GM23248 (cell line): Measurements from ENCODE around the gene PIF1. TPM values are rescaled to one million over a fixed set of nuclear protein-coding genes. Genes with fewer than 3 reads are reported as not detected.

Source experiments
- DNase-seq: peaks from one replicate; pipeline ENCODE4 v3.0.0-alpha.2; 2015
- H2AFZ ChIP-seq: fragments of 200-600 bp; sonication (generic); 2 replicates; pipeline ENCODE4 v1.6.1; 2016; ENCODE audit warnings: antibody characterized with exemption
- H3F3A ChIP-seq: fragments of 200-600 bp; sonication (generic); 2 replicates; pipeline ENCODE4 v1.6.1; 2016; ENCODE audit warnings: mild to moderate bottlenecking, antibody characterized with exemption, mixed run types; ENCODE audit not compliant: insufficient read depth
- H3K27ac ChIP-seq: fragments of 200-600 bp; sonication (generic); 2 replicates; pipeline ENCODE4 v1.5.1; 2016; ENCODE audit warnings: mild to moderate bottlenecking
- H3K27me3 ChIP-seq: fragments of 200-600 bp; sonication (generic); replicated peaks from 2 replicates; pipeline ENCODE4 v1.6.1; 2016; ENCODE audit warnings: mild to moderate bottlenecking; ENCODE audit not compliant: insufficient read depth
- H3K36me3 ChIP-seq: fragments of 200-600 bp; sonication (generic); 2 replicates; pipeline ENCODE4 v1.6.1; 2016; ENCODE audit warnings: low read depth, mild to moderate bottlenecking
- H3K4me1 ChIP-seq: fragments of 200-600 bp; sonication (generic); 2 replicates; pipeline ENCODE4 v1.6.1; 2016; ENCODE audit warnings: mild to moderate bottlenecking; ENCODE audit not compliant: insufficient read depth
- H3K4me2 ChIP-seq: fragments of 200-600 bp; sonication (generic); one replicate; pipeline ENCODE4 v1.6.1; 2016; ENCODE audit warnings: mild to moderate bottlenecking; ENCODE audit not compliant: unreplicated experiment
- H3K4me3 ChIP-seq: fragments of 200-600 bp; sonication (generic); 2 replicates; pipeline ENCODE4 v1.5.1; 2016; ENCODE audit warnings: mild to moderate bottlenecking
- H3K79me2 ChIP-seq: fragments of 200-600 bp; sonication (generic); 2 replicates; pipeline ENCODE4 v1.6.1; 2016; ENCODE audit warnings: mild to moderate bottlenecking; ENCODE audit not compliant: insufficient read depth
- H3K9ac ChIP-seq: fragments of 200-600 bp; sonication (generic); 2 replicates; pipeline ENCODE4 v1.6.1; 2016; ENCODE audit warnings: mild to moderate bottlenecking
- H3K9me2 ChIP-seq: fragments of 200-600 bp; sonication (generic); 2 replicates; pipeline ENCODE4 v1.6.1; 2016; ENCODE audit warnings: mixed run types, mild to moderate bottlenecking, moderate library complexity; ENCODE audit not compliant: insufficient read depth
- H3K9me3 ChIP-seq: fragments of 200-600 bp; sonication (generic); one replicate; pipeline ENCODE4 v1.6.1; 2017; ENCODE audit warnings: low read depth
- H4K20me1 ChIP-seq: fragments of 200-600 bp; sonication (generic); 2 replicates; pipeline ENCODE4 v1.6.0; 2016; ENCODE audit not compliant: insufficient read depth
- EZH2 ChIP-seq: fragments of 200-600 bp; sonication (generic); IDR thresholded peaks from 2 replicates; pipeline ENCODE4 v1.6.1; 2018; ENCODE audit warnings: antibody characterized with exemption, mild to moderate bottlenecking; ENCODE audit not compliant: insufficient read depth, poor library complexity, severe bottlenecking
- EZH2phosphoT487 ChIP-seq: fragments of 200-600 bp; sonication (generic); IDR thresholded peaks from 2 replicates; pipeline ENCODE4 v1.6.1; 2018; ENCODE audit warnings: antibody characterized with exemption, moderate library complexity, mild to moderate bottlenecking, low read depth; ENCODE audit not compliant: insufficient read depth
- WGBS, 2 experiments: methylation state at CpG; one replicate each; pipeline ENCODE4 v1.1.6; 2015 to 2017; ENCODE audit warnings: low lambda C conversion rate in 2 of 2, low coverage in 1 of 2; ENCODE audit errors: missing lambda C conversion rate in 2 of 2; 5-methylcytosine and 5-hydroxymethylcytosine counted together
- in situ Hi-C: fragments of 300-500 bp; cut with MboI; formaldehyde crosslinking; loops from 2 replicates; pipeline ENCODE4 v1.15.0; 2020
- polyA plus RNA-seq: library from polyadenylated mRNA; unstranded; fragments of >200 nt; fragmentation: Nextera tagmentation; extraction: Ambion mirVana; gene quantifications from 2 replicates; pipeline ENCODE4 v1.2.1, GENCODE V29; 2016
- total RNA-seq: library from RNA; depleted of rRNA; stranded (reverse); fragments of >200 nt; shearing (Covaris generic); gene quantifications from 2 replicates; pipeline ENCODE4 v1.2.3, GENCODE V29; 2014

PIF1 gene
- total and polyA plus RNA-seq, 2 experiments from 2014 or later, result 7.0 to 9.7 TPM

DNA sequence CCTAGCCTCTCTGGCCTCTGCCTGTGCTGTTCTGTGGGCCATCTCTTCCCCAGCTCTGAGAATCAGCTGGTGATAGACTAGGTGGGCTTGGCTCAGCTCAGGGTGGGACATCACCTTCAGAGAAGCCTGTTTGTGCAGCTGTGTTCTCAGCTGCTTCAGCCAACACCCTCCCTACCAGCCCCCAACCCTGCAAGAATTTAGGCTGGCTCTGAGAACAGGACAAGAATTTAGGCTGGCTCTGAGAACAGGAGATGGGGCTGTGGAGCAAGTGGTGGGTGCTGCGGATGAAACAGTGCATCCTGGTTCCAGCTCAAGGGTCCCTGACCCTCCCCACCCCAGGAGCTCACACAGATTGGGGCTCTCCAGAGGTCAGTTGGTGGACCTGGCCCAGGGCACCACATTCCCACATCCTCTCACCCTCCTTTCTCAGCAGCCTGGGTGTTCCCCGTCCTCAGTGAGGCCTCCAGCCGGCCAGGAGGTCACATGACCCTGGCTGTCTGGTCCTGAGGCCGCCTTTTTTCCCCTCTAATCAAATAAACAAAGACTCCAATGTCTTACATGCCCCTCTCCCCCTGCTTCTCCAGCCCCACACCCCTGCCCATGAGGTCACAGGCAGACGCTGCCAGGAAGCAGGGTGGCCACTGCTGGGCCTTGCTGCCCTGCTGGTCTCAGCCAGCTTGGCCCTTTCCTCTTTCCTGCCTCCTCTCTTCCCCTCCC lies 31.1 kb upstream of the PIF1 start:
- H3K9ac ChIP-seq, result peak overlapping the region; percentile 63
- peaks cover 27% of the 10 kb centered on the region; the same call in 1 of the 2 replicates for H3F3A ChIP-seq
- H4K20me1 ChIP-seq, result no peaks in the 10 kb centered on the region
- peaks cover 56% of the 10 kb centered on the region for H3K4me1 ChIP-seq
- in situ Hi-C loops, result no loop called here
- H3K9me2 ChIP-seq, result no peaks in the 10 kb centered on the region
- 0 out of 2 replicates have a peak overlapping the region, but pooled peaks have one; percentile 9 for H2AFZ ChIP-seq
- no peak for TF ChIP-seq EZH2
- H3K36me3 ChIP-seq, result peaks cover 14% of the 10 kb centered on the region; the same call in 1 of the 2 replicates
- no peaks in the 10 kb centered on the region for H3K27me3 ChIP-seq
- peak overlapping the region; percentile 81 for H3K27ac ChIP-seq
- peak overlapping the region; percentile 24 for H3K4me2 ChIP-seq
- WGBS, 2 experiments, result 36 to 41% methylated on average over 5 of the region's 5 CpGs
- peaks cover 99% of the 10 kb centered on the region for H3K79me2 ChIP-seq
- peak; percentile 57 for DNase-seq
- H3K4me3 ChIP-seq, result no peak overlapping the region
- no peaks in the 10 kb centered on the region for H3K9me3 ChIP-seq

DNA sequence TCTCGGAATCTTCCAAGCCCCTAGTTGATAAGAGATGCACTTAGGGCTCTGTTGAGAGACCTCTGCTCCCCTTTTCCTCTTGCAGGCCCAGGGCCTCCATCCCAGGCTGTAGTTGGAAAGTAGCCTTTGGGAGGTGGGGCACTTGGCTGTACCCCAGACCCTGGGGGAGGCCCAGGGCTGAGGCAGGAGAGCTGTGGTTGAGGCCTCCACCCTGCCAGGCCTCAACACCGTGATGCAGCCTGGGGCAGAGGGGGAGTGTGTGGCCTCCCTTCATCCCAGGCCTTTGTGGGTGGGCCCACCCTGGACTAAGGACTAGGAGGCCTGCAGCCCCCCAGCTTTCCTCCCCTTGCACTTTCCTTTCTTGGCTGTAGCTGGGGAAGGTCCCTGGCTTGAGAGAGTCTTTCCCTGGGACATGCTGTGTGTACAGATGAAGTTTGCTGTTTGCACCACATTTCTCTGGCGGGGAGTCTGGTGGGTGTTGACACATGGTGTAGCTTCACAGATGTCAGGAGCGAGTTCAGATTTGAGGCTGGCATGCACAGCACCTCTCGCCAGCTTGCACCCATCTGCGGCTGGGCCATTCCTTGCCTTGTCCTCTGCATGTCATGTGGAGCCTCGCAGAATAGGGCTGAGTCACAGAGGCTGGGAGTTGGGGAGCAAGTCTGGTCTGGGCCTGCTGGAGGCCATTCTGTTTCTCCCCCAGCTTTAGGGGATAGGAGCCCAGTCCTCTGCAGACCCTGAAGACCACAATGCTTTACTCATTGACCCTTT lies 29.9 kb upstream of the PIF1 start:
- no peak overlapping the region for H3K4me3 ChIP-seq
- peak overlapping the region; percentile 81 for H3K27ac ChIP-seq
- no peaks in the 10 kb centered on the region for H3K9me3 ChIP-seq
- H3K27me3 ChIP-seq, result no peaks in the 10 kb centered on the region
- peak; percentile 76 for DNase-seq
- peaks cover 68% of the 10 kb centered on the region for H3K4me1 ChIP-seq
- H3K36me3 ChIP-seq, result peaks cover 16% of the 10 kb centered on the region; the same call in 1 of the 2 replicates
- H3F3A ChIP-seq, result peaks cover 38% of the 10 kb centered on the region
- no peak overlapping the region for H2AFZ ChIP-seq
- peak overlapping the region; percentile 55; the same call in 1 of the 2 replicates for H3K9ac ChIP-seq
- in situ Hi-C loops, result no loop called here
- no peaks in the 10 kb centered on the region for H4K20me1 ChIP-seq
- H3K9me2 ChIP-seq, result no peaks in the 10 kb centered on the region
- WGBS, 2 experiments, result 34 to 41% methylated on average over 7 of the region's 7 CpGs
- no peak overlapping the region for H3K4me2 ChIP-seq
- TF ChIP-seq EZH2phosphoT487 (no peak), EZH2 (no peak)
- H3K79me2 ChIP-seq, result peaks cover 89% of the 10 kb centered on the region

DNA sequence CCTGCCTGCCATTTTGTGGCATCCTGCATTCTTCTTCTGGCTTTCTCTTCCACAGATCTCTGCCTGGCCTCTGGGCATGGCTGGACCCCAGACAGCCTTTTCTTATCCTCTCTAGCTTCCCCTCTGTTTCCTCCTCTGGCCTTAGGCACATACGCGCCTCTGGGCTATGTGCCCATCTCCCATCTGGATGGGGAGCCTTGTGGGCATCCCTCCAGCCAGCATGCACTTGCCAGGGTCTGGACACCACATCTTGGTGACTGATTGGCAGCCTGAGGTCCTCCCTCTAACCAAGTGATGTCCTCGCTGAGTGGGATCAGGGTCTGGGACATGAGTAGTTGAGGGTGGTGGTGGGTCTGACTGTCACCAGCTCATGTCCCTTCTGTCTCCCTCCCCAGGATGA lies 29.1 kb upstream of the PIF1 start:
- Histone ChIP-seq H3K4me1 (peaks cover 70% of the 10 kb centered on the region), H2AFZ (no peak overlapping the region), H3K79me2 (peaks cover 89% of the 10 kb centered on the region), H3F3A (peaks cover 45% of the 10 kb centered on the region), H3K9me3 (no peaks in the 10 kb centered on the region), H3K27ac (no peak overlapping the region), H3K9me2 (no peaks in the 10 kb centered on the region), H3K4me3 (no peak overlapping the region), H3K4me2 (no peak overlapping the region), H3K9ac (no peak overlapping the region), H3K36me3 (peaks cover 17% of the 10 kb centered on the region; the same call in 1 of the 2 replicates), H4K20me1 (no peaks in the 10 kb centered on the region), H3K27me3 (no peaks in the 10 kb centered on the region)
- 91 to 95% methylated on average over 3 of the region's 3 CpGs for WGBS, 2 experiments
- no peak for DNase-seq
- TF ChIP-seq EZH2phosphoT487 (no peak), EZH2 (no peak)
- in situ Hi-C loops, result no loop called here

DNA sequence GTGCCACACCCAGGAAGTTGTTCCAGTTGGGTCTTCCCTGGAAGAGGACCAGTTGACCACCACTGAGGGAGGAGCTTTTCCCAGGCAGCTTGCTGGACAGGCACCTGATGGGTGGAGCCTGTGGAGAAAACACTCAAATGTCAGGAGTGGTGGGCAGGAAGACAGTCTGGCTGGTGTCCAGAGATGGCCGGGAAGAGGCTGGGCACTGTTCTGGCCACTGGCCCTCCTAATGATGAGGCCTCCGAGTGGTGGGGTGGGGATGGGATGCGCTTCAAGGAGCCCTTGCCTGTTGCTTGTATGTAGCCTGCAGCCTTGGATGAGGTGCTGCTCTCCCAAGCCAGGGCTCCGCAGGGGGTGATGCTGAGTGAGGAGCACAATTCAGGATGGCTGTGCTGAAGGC lies 28.6 kb upstream of the PIF1 start:
- H3F3A ChIP-seq, result peaks cover 45% of the 10 kb centered on the region
- H3K4me2 ChIP-seq, result no peak overlapping the region
- in situ Hi-C loops, result no loop called here
- no peaks in the 10 kb centered on the region for H3K9me3 ChIP-seq
- peaks cover 15% of the 10 kb centered on the region; the same call in 1 of the 2 replicates for H3K36me3 ChIP-seq
- H3K9ac ChIP-seq, result no peak overlapping the region
- H3K4me1 ChIP-seq, result peaks cover 68% of the 10 kb centered on the region
- no peak for DNase-seq
- no peaks in the 10 kb centered on the region for H3K27me3 ChIP-seq
- H3K9me2 ChIP-seq, result no peaks in the 10 kb centered on the region
- no peak overlapping the region for H3K4me3 ChIP-seq
- no peak for TF ChIP-seq EZH2phosphoT487
- TF ChIP-seq EZH2, result no peak
- peaks cover 89% of the 10 kb centered on the region for H3K79me2 ChIP-seq
- WGBS, 2 experiments, result 96 to 97% methylated on average over 4 of the region's 4 CpGs
- H2AFZ ChIP-seq, result no peak overlapping the region
- no peaks in the 10 kb centered on the region for H4K20me1 ChIP-seq
- no peak overlapping the region for H3K27ac ChIP-seq
